H7 (cell line): ENCODE data around the gene IFT81. TPM values are rescaled to one million over a fixed set of nuclear protein-coding genes. Genes with fewer than 3 reads are reported as not detected.
"Not testable (repeated sequence)": the region's sequence is repeated elsewhere in the genome, so short reads cannot be mapped to it uniquely, and the experiment has no call there.

ENCODE experiments used
- DNase-seq: peaks from one replicate; pipeline ENCODE4 v3.0.0; 2012
- H3K27me3 ChIP-seq: 2 replicates; pipeline ENCODE4 v1.6.0; 2011; ENCODE audit warnings: mild to moderate bottlenecking, low read length; ENCODE audit not compliant: control insufficient read depth, insufficient read depth
- H3K36me3 ChIP-seq: replicated peaks from 2 replicates; pipeline ENCODE4 v1.5.1; 2011; ENCODE audit warnings: low read length; ENCODE audit not compliant: control insufficient read depth, insufficient read depth
- H3K4me3 ChIP-seq: 2 replicates; pipeline ENCODE4 v1.5.1; 2011; ENCODE audit warnings: low read depth, mild to moderate bottlenecking, control low read depth, low read length, moderate library complexity; ENCODE audit not compliant: insufficient read depth
- total RNA-seq: library from RNA; depleted of rRNA; stranded (reverse); fragments of >200 nt; shearing (Covaris generic); gene quantifications from 2 replicates; pipeline ENCODE4 v1.2.3, GENCODE V29; 2014

Gene IFT81
- total RNA-seq, 1 experiment from 2014 or later, result 7.0 TPM

DNA sequence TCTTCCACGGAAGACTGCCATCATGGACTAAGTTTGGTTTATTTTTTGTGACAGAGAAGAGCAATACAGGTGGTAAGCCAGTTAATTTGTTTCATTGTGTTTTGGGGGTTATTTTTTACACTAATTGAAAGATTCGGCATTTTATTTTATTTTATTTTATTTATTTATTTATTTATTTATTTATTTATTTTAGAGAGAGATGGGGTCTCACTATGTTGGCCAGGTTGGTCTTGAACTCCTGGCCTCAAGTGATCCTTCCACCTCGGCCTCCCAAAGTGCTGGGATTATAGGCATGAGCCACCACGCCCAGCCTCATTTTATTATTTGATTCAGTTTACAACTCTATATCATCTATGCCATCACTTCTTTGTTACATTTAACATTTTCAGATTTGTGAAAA lies 104.2 kb downstream of the IFT81 start:
- not testable (repeated sequence) for DNase-seq, H3K27me3 ChIP-seq, H3K36me3 ChIP-seq, H3K4me3 ChIP-seq

DNA sequence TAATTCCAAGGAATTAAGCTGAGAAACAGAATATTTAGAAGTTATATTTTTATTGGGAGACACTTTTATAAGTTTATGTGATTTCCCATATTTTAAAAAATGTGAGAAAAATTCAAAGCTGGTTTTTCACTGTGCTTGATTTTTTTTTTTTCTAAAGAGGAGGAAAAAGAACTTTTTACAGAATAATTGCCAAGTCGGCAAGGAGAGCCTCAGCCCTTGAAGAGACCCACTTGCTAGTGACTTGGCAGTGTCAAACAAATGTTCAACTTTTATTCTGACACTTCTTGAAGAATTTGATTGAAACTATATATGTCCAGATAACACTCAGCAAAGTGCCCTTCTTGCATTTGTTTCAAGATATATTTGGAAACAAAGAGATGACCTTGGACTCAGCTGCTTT lies 104.6 kb downstream of the IFT81 start:
- no peaks in the 10 kb centered on the region for H3K36me3 ChIP-seq
- H3K4me3 ChIP-seq, result no peak overlapping the region
- H3K27me3 ChIP-seq, result no peaks in the 10 kb centered on the region
- no peak for DNase-seq

DNA sequence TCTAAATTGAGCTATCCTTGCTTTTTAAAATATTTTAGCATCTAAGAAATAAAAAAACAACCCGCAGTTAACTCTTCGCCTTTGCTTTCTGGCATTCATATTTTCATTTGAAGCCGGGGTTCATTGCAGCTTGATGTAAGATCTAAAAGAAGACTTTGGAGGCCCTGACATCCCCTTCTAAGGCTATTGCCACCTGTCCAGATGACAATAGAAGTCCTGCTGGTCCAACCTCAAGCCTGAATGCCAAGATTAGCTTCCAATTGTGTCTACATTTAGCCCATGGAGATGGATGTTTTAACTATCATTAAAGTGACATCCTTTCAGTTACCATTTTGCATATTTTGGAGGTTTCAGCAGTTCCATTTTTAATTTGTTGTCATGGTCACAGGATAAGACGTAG lies 105.3 kb downstream of the IFT81 start:
- no peak for DNase-seq
- no peaks in the 10 kb centered on the region for H3K36me3 ChIP-seq
- no peaks in the 10 kb centered on the region for H3K27me3 ChIP-seq
- H3K4me3 ChIP-seq, result no peak overlapping the region

DNA sequence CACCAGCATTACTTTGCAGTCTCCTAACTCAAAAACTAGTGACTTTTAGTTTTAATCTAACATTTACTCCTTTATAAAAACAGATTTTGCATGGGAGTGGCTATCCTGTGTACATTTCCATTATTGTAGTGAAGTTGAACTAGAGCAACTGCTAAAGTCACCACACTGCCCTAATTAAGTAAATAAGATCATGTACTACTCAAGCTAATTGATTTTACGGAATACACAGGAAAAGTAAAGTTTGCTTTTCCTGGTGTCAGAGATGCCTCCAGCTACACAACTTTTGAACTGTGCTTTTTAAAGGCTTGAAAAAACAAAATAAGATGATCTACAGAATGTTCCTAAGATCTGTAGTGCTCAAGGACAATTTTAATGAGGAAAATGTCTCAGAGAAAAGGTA lies 106.5 kb downstream of the IFT81 start:
- Histone ChIP-seq H3K27me3 (no peaks in the 10 kb centered on the region), H3K36me3 (no peaks in the 10 kb centered on the region), H3K4me3 (no peak overlapping the region)
- no peak for DNase-seq

DNA sequence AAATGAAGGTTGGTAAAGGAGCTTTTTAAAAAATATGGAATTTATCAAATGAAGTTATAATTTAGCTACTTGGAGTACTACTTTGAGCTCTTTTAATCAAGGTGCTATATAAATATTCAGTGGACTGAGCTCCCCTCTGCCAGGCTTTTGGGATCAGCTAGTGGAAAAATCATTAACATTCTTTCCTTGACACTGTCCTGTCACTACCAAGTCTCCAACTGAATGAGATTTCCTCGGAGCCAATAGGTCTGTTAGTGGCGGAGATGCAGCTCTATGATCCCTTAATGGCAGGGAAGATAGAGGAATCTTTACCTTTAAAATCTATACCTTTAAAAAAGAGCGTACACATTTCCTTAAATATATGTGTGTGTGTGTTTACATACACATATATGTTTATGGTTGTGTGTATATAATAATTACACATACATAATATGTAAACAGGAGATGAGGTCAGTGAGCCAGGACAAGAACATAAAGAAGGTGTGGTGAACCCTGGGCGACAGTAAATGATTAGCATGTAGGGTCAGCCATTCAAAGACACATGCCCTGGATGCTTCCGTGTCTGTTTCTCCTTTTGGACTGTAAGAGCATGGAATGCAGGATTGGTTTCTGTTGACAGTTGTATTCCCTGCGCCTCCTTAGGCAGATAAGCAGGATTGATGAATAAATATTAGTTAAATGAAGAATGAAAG lies 109.2 kb downstream of the IFT81 start:
- H3K4me3 ChIP-seq, result no peak overlapping the region
- no peaks in the 10 kb centered on the region for H3K36me3 ChIP-seq
- no peak for DNase-seq
- H3K27me3 ChIP-seq, result no peaks in the 10 kb centered on the region

DNA sequence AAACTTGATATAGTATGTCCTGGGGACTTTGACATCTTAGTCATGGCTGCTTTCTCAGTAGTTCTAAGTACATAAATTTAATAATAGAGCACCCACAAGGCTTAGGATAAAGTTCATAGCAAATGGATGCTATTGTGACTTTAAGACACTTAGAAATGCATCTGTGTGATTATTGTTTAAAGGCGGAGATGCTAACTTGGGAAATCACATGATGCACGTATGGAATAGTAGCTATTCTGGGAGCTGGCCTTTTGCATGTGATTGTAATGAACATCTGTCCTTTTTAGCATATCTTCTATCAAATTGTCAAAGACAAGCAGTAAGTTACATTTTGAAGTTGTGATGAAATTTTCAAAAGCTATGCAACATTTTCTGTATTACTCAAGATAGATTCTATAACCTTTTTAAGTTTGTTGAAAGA lies 110.2 kb downstream of the IFT81 start:
- no peak for DNase-seq
- Histone ChIP-seq H3K4me3 (no peak overlapping the region), H3K36me3 (no peaks in the 10 kb centered on the region), H3K27me3 (no peaks in the 10 kb centered on the region)

DNA sequence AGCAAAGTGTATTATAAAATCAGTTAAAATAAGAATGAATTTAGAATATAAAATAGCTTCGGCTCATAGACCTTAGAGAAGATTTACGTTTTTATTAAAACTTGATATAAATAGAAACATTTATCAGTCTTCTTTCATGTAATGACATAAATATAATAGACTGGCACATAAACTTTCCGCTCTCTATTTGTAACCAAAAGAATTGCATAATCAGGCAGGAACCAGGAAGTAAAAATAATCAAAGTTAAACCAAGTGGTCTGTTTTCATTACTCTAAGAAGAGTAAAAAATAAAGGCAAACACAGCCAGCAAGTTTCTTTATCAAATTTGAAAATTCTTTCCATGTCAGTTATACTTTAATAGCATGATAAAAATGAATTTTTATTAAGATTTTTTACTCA lies 110.6 kb downstream of the IFT81 start:
- no peak for DNase-seq
- H3K4me3 ChIP-seq, result no peak overlapping the region
- H3K27me3 ChIP-seq, result no peaks in the 10 kb centered on the region
- no peaks in the 10 kb centered on the region for H3K36me3 ChIP-seq

DNA sequence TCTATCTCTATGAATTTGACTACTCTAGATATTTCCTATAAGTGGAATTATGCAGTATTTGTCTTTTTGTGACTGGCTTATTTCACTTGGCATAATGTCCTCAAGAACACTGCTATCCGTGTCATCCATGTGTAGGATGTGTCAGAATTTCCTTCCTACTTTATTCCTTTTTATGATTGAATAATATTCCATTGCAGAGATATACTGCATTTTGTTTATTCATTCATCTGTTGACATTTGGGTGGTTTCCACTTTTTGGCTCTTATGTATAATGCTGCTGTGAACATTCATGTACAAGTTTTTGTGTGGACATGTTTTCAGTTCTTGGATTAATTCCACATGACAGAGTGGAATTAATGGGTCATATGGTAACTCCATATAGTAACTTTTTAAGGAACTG lies 111.2 kb downstream of the IFT81 start:
- Histone ChIP-seq H3K36me3 (no peaks in the 10 kb centered on the region), H3K27me3 (no peaks in the 10 kb centered on the region), H3K4me3 (no peak overlapping the region)
- DNase-seq, result no peak

DNA sequence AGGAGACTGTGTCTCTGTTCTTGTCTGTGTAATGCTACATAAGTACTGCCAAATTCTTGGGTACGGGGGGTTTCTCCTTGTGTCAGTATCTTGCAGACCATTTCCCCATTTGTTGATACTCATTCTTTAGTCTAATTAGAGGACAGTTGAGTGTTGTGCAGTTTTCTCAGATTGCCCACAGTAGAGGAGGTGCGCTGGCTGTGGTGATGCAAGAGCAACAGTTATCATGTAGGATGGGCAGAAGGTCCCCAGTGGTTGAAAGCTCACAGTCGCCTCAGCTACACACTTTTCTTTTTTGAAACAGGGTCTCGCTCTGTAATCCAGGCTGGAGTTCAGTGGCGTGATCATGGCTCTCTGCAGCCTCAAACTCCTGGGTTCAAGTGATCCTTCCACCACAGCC lies 119.1 kb downstream of the IFT81 start:
- DNase-seq, result no peak
- Histone ChIP-seq H3K4me3 (no peak overlapping the region), H3K36me3 (no peaks in the 10 kb centered on the region), H3K27me3 (no peaks in the 10 kb centered on the region)

DNA sequence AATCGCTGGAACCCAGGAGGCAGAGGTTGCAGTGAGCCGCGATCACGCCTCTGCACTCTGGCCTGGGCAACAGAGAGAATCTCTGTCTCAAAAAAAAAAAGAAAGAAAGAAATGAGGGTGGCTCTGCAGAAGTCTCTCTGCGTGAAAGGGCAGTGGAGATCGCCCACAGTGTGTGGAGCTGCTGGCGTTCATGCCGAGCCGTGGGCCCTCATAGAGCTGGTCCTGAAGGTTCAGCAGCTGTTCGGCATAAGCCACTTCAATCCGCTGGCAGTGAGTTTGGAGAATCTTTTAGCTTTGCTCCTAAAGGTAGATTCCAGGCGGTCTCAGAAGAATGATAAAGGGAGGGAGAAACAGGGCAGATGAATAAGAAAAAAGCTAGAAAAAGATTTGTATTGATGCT lies 120.2 kb downstream of the IFT81 start:
- DNase-seq, result no peak
- no peaks in the 10 kb centered on the region for H3K36me3 ChIP-seq
- H3K27me3 ChIP-seq, result no peaks in the 10 kb centered on the region
- no peak overlapping the region for H3K4me3 ChIP-seq

DNA sequence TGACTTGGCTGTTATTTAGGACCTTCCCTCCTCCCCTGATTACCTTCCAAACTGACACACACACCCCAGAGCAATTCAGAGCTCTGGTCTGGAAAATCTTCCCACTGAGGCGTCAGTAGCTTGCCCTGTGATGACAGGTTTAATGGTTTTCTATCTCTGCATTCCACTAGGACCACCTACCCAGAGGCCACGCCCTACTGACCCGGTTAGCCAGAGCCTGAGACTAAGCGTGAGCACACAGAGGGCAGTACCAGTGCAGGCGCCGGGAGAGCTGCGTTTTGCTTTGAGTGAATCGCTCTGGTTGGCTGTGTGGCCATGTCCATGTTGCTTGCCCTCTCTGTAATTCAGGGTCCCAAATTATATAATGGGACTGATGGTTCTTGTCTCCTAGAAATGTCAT lies 120.7 kb downstream of the IFT81 start:
- Histone ChIP-seq H3K4me3 (no peak overlapping the region), H3K36me3 (no peaks in the 10 kb centered on the region), H3K27me3 (no peaks in the 10 kb centered on the region)
- DNase-seq, result peak; percentile 82

DNA sequence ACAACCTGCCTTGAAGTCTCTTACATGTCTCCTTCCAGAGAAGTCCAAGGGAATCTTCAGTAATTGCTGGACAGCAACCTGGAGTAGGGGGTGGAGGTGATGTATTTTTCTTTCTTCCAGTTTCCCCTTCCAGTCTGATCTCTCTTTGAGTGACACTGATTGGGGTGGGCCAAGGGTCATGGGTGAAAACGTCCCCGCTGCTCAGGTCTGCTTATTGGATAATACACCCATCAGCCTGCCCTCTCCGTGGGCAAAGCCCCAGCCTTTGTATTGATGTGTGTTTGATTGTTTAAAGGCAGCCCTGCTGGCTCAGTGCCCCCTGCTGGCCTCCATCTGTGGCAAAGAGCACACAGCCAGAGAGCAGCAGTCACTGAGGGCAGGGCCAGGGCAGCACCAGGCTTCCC lies 121.2 kb downstream of the IFT81 start:
- DNase-seq, result peak; percentile 70
- H3K27me3 ChIP-seq, result no peaks in the 10 kb centered on the region

DNA sequence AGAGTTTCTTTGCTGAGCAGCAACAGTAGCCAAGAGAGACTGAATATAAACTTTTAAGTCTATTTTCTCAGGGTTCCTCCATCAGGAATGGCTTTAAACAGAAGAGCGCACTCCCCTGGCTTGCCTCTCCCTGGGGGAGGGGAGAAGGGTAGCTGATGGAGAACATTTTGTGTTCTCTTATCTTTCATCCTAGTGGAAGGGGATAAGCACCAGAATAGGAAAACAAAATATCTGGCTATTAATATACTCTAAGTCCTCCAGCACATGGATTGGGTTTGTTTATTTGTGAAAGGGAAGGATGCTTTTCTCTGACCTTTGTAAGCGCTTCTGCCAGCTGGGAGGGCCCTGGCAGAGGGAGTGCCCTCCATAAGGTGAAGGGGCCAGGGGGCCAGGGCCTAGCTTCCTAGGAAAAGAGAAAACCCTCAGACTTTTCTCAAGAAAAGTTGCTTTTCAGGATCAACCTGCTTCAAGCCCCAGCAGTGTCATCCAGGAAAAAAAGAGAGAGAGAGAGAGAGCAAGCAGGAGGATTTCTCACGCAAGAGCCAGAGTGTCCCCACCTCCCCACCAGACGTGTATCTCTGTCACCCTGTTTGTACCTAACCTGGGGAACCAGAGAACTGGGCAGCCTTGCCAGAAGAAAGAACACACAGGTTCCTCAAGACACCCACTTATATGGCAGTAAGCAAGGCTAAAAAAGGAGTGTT lies 122.6 kb downstream of the IFT81 start:
- Histone ChIP-seq H3K4me3 (no peak overlapping the region), H3K36me3 (no peaks in the 10 kb centered on the region), H3K27me3 (no peaks in the 10 kb centered on the region)
- DNase-seq, result no peak

More for the DNA sequence above, 121.2 kb downstream of the IFT81 start:
- no peaks in the 10 kb centered on the region for H3K36me3 ChIP-seq
- H3K4me3 ChIP-seq, result no peak overlapping the region

DNA sequence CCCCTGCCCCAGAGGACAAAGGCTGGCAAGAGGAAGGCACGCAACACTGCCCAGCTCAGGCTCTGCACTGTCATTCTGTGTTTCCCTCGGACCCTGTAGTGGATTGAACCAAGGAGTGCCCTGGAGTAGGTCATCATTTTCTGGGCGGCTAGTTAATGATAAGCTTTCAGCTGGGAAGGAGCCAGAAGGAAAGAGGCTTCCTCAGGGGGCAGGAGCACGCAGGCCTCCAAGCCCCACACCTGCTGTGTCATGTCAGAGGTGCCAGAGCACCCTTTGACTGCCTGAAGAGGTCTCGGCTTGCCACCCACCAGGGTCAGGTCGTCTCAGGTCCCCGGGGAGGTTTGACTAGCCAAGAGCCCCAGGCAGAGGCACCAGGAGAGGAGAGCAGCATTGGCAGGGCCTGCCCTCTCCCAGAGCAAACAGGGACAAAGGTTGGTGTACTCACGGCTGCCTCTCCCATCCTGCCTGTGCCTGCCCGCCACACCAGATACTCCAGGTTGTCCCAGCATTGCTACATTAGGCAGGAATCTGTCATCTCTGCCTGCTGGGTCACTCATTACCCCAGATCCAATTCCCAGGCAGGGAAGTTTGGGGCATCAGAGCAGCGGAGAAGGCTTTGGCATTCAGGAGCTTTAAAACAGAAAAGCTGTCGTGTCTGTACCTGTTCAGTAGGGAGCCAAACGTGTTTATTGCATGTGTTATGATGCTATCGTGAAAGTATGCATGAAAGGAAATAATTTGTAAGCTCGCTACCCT lies 123.4 kb downstream of the IFT81 start:
- Histone ChIP-seq H3K36me3 (no peaks in the 10 kb centered on the region), H3K4me3 (no peak overlapping the region), H3K27me3 (no peaks in the 10 kb centered on the region)
- DNase-seq, result no peak

DNA sequence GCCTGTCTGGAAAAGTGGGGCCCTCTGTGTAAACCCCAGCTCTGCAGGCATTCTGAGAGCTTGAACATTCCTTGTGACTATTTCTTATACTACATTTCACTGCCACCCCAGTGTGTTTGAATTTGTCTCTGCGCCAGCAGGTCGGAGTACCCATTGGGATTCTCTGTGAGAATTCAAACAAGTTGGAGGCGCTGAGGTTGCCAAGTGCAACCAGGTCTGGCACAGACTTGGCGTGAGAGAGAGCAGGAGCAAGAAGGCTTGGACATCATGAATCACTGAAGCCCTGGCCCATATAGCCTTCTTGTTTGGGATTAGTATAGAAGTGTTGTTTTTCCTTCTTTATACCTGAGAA lies 123.9 kb downstream of the IFT81 start:
- no peak overlapping the region for H3K4me3 ChIP-seq
- DNase-seq, result no peak
- H3K36me3 ChIP-seq, result no peaks in the 10 kb centered on the region
- no peaks in the 10 kb centered on the region for H3K27me3 ChIP-seq
